MM.1S (cell line): Measurements from ENCODE around the gene ZNF860.

Experiments
- DNase-seq: peaks from one replicate; pipeline ENCODE4 v3.0.0-alpha.2; 2015
- H2AFZ ChIP-seq: fragments of 300-600 bp; sonication (generic); 2 replicates; pipeline ENCODE4 v1.6.0; 2016; ENCODE audit warnings: antibody characterized with exemption, low read length
- H3F3A ChIP-seq: fragments of 300-600 bp; sonication (generic); 2 replicates; pipeline ENCODE4 v1.6.1; 2016; ENCODE audit warnings: mild to moderate bottlenecking, antibody characterized with exemption, low read length, moderate library complexity, mixed read lengths; ENCODE audit not compliant: insufficient read depth
- H3K27ac ChIP-seq: fragments of 300-600 bp; sonication (generic); 2 replicates; pipeline ENCODE4 v1.5.1; 2016; ENCODE audit warnings: mild to moderate bottlenecking, low read length
- H3K27me3 ChIP-seq: fragments of 300-600 bp; sonication (generic); replicated peaks from 2 replicates; pipeline ENCODE4 v1.6.0; 2016; ENCODE audit warnings: low read length; ENCODE audit not compliant: insufficient read depth
- H3K36me3 ChIP-seq: fragments of 300-600 bp; sonication (generic); replicated peaks from 2 replicates; pipeline ENCODE4 v1.6.1; 2016; ENCODE audit warnings: mild to moderate bottlenecking, low read length, mixed read lengths; ENCODE audit not compliant: insufficient read depth
- H3K4me1 ChIP-seq: fragments of 300-600 bp; sonication (generic); 2 replicates; pipeline ENCODE4 v1.6.1; 2016; ENCODE audit warnings: low read length, mixed read lengths
- H3K4me2 ChIP-seq: fragments of 300-600 bp; sonication (generic); 2 replicates; pipeline ENCODE4 v1.6.0; 2016; ENCODE audit warnings: low read depth, low read length
- H3K4me3 ChIP-seq: fragments of 300-600 bp; sonication (generic); 2 replicates; pipeline ENCODE4 v1.5.1; 2016; ENCODE audit warnings: low read length, mixed read lengths
- H3K79me2 ChIP-seq: fragments of 300-600 bp; sonication (generic); 2 replicates; pipeline ENCODE4 v1.6.1; 2016; ENCODE audit warnings: mixed run types, low read length, mixed read lengths
- H3K9ac ChIP-seq: fragments of 300-600 bp; sonication (generic); 2 replicates; pipeline ENCODE4 v1.6.1; 2016; ENCODE audit warnings: low read length, mixed read lengths
- H3K9me2 ChIP-seq: fragments of 300-600 bp; sonication (generic); replicated peaks from 2 replicates; pipeline ENCODE4 v1.6.1; 2016; ENCODE audit warnings: mild to moderate bottlenecking, low read length, mixed read lengths; ENCODE audit not compliant: insufficient read depth
- H3K9me3 ChIP-seq: fragments of 300-600 bp; sonication (generic); replicated peaks from 2 replicates; pipeline ENCODE4 v1.6.1; 2016; ENCODE audit warnings: mild to moderate bottlenecking, low read length, mixed read lengths; ENCODE audit not compliant: insufficient read depth
- H4K20me1 ChIP-seq: fragments of 300-600 bp; sonication (generic); 2 replicates; pipeline ENCODE4 v1.6.1; 2016; ENCODE audit warnings: mild to moderate bottlenecking, low read length, moderate library complexity, mixed read lengths; ENCODE audit not compliant: insufficient read depth
- CTCF ChIP-seq: fragments of 300-600 bp; sonication (generic); IDR thresholded peaks from 2 replicates; pipeline ENCODE4 v1.5.1; 2016; ENCODE audit warnings: antibody characterized with exemption, low read length, mixed read lengths
- EZH2 ChIP-seq: fragments of 300-600 bp; sonication (generic); optimal IDR thresholded peaks from 2 replicates; pipeline ENCODE3; 2017; ENCODE audit warnings: low read depth, mild to moderate bottlenecking, antibody characterized with exemption, low read length, mixed read lengths
- EZH2phosphoT487 ChIP-seq: fragments of 300-600 bp; sonication (generic); IDR thresholded peaks from 2 replicates; pipeline ENCODE4 v1.6.1; 2018; ENCODE audit warnings: antibody characterized with exemption, low read length

ZNF860 gene

GRCh38 chr3:32037932-32038267 lies 56.4 kb downstream of the ZNF860 start:
- no peak overlapping the region for H3K27ac ChIP-seq

GRCh38 chr3:32041316-32041715 lies 59.8 kb downstream of the ZNF860 start:
- H3K9me2 ChIP-seq: no peaks in the 10 kb centered on the region
- H2AFZ ChIP-seq: no peak overlapping the region
- no peaks in the 10 kb centered on the region for H4K20me1 ChIP-seq
- H3K9me3 ChIP-seq: no peaks in the 10 kb centered on the region
- H3K79me2 ChIP-seq: no peaks in the 10 kb centered on the region
- H3K4me3 ChIP-seq: no peak overlapping the region
- no peak overlapping the region for H3K4me2 ChIP-seq
- H3K27ac ChIP-seq: no peak overlapping the region
- DNase-seq: no peak
- no peaks in the 10 kb centered on the region for H3K4me1 ChIP-seq
- TF ChIP-seq EZH2phosphoT487: no peak
- H3K27me3 ChIP-seq: no peaks in the 10 kb centered on the region
- H3F3A ChIP-seq: no peaks in the 10 kb centered on the region
- no peak overlapping the region for H3K9ac ChIP-seq
- no peaks in the 10 kb centered on the region for H3K36me3 ChIP-seq

More at GRCh38 chr3:32037932-32038267, 56.4 kb downstream of the ZNF860 start:
- Histone ChIP-seq H3K4me2 (no peak overlapping the region), H3F3A (no peaks in the 10 kb centered on the region), H3K9ac (no peak overlapping the region), H3K36me3 (no peaks in the 10 kb centered on the region), H2AFZ (no peak overlapping the region), H4K20me1 (no peaks in the 10 kb centered on the region), H3K9me3 (no peaks in the 10 kb centered on the region), H3K4me1 (no peaks in the 10 kb centered on the region), H3K27me3 (no peaks in the 10 kb centered on the region), H3K4me3 (no peak overlapping the region), H3K9me2 (no peaks in the 10 kb centered on the region), H3K79me2 (no peaks in the 10 kb centered on the region)
- no peak for DNase-seq
- no peak for TF ChIP-seq EZH2
- TF ChIP-seq CTCF: no peak
- TF ChIP-seq EZH2phosphoT487: no peak
